HepG2 (cell line): Measurements from ENCODE around the gene AARS2. TPM values are rescaled to one million over a fixed set of nuclear protein-coding genes. Genes with fewer than 3 reads are reported as not detected.

Experiments
- AGO1 ChIP-seq: fragments of 200-400 bp; formaldehyde crosslinking; IDR thresholded peaks from 2 replicates; pipeline ENCODE4 v1.6.1; 2017; ENCODE audit warnings: mild to moderate bottlenecking, low read depth, low read length, moderate library complexity; ENCODE audit not compliant: poor library complexity, severe bottlenecking
- GABPB1 ChIP-seq: IDR thresholded peaks from 2 replicates; pipeline ENCODE4 v1.6.1; 2016; ENCODE audit warnings: mild to moderate bottlenecking, missing genetic modification reagents, moderate library complexity, missing compliant biosample characterization
- GATA4 ChIP-seq: sonication (generic); IDR thresholded peaks from 2 replicates; pipeline ENCODE4 v1.6.1; 2016; ENCODE audit warnings: antibody characterized with exemption, low read depth, borderline replicate concordance
- GATAD2A ChIP-seq: IDR thresholded peaks from 2 replicates; pipeline ENCODE4 v1.6.1; 2016
- HNF4A ChIP-seq: sonication (generic); formaldehyde crosslinking; IDR thresholded peaks from 2 replicates; pipeline ENCODE4 v1.4.0; 2020; ENCODE audit warnings: missing genetic modification reagents
- ISL2 ChIP-seq: sonication (generic); formaldehyde crosslinking; IDR thresholded peaks from 2 replicates; pipeline ENCODE4 v1.5.0; 2020; ENCODE audit warnings: missing genetic modification reagents
- KDM5B ChIP-seq: sonication (generic); formaldehyde crosslinking; IDR thresholded peaks from 2 replicates; pipeline ENCODE4 v1.4.0; 2020; ENCODE audit warnings: missing genetic modification reagents, mild to moderate bottlenecking, borderline replicate concordance
- MED8 ChIP-seq: sonication (generic); formaldehyde crosslinking; IDR thresholded peaks from 2 replicates; pipeline ENCODE4 v1.8.1; 2023; ENCODE audit warnings: mild to moderate bottlenecking, missing genetic modification reagents; ENCODE audit not compliant: insufficient replicate concordance
- MEIS1 ChIP-seq: sonication (generic); formaldehyde crosslinking; IDR thresholded peaks from 2 replicates; pipeline ENCODE4 v1.9.0; 2021; ENCODE audit warnings: mild to moderate bottlenecking, missing genetic modification reagents, moderate library complexity, borderline replicate concordance
- POLR2AphosphoS2 ChIP-seq: IDR thresholded peaks from 2 replicates; pipeline ENCODE4 v1.6.1; 2011; ENCODE audit warnings: low read depth, low read length, improper control_type of control experiment
- POLR2AphosphoS5 ChIP-seq: IDR thresholded peaks from 2 replicates; pipeline ENCODE4 v1.6.1; 2012; ENCODE audit warnings: low read depth, low read length
- PTBP1 ChIP-seq: fragments of 200-400 bp; formaldehyde crosslinking; IDR thresholded peaks from 2 replicates; pipeline ENCODE4 v1.6.1; 2018; ENCODE audit warnings: low read length, low read depth; ENCODE audit not compliant: poor library complexity, severe bottlenecking
- SYNCRIP ChIP-seq: fragments of 200-400 bp; formaldehyde crosslinking; IDR thresholded peaks from 2 replicates; pipeline ENCODE4 v1.6.1; 2018; ENCODE audit warnings: mild to moderate bottlenecking, low read depth, low read length; ENCODE audit not compliant: insufficient read depth
- TMF1 ChIP-seq: sonication (generic); formaldehyde crosslinking; IDR thresholded peaks from 2 replicates; pipeline ENCODE4 v1.8.1; 2022; ENCODE audit warnings: low read depth, missing genetic modification reagents
- XRCC5 ChIP-seq: fragments of 200-400 bp; formaldehyde crosslinking; optimal IDR thresholded peaks from 2 replicates; pipeline ENCODE3; 2017; ENCODE audit warnings: mild to moderate bottlenecking, low read length
- ZBTB20 ChIP-seq: sonication (generic); formaldehyde crosslinking; IDR thresholded peaks from 2 replicates; pipeline ENCODE4 v1.8.1; 2023; ENCODE audit warnings: missing genetic modification reagents, low read depth, mild to moderate bottlenecking, borderline replicate concordance
- ZC3H13 ChIP-seq: sonication (generic); formaldehyde crosslinking; IDR thresholded peaks from 2 replicates; pipeline ENCODE4 v1.8.1; 2023; ENCODE audit warnings: mild to moderate bottlenecking, missing genetic modification reagents, moderate library complexity
- ZNF12 ChIP-seq: sonication (generic); formaldehyde crosslinking; IDR thresholded peaks from 2 replicates; pipeline ENCODE4 v1.5.0; 2020; ENCODE audit warnings: missing genetic modification reagents
- ZNF138 ChIP-seq: sonication (generic); formaldehyde crosslinking; IDR thresholded peaks from 2 replicates; pipeline ENCODE4 v1.5.0; 2020; ENCODE audit warnings: mild to moderate bottlenecking, low read depth, missing genetic modification reagents
- ZNF430 ChIP-seq: sonication (generic); formaldehyde crosslinking; IDR thresholded peaks from 2 replicates; pipeline ENCODE4 v1.9.0; 2021; ENCODE audit warnings: mild to moderate bottlenecking, missing genetic modification reagents
- ZNF503 ChIP-seq: sonication (generic); formaldehyde crosslinking; IDR thresholded peaks from 2 replicates; pipeline ENCODE4 v1.4.0; 2020; ENCODE audit warnings: missing genetic modification reagents
- ZNF615 ChIP-seq: sonication (generic); formaldehyde crosslinking; IDR thresholded peaks from 2 replicates; pipeline ENCODE4 v1.5.0; 2020; ENCODE audit warnings: mild to moderate bottlenecking, missing genetic modification reagents, borderline replicate concordance
- ZSCAN31 ChIP-seq: sonication (generic); formaldehyde crosslinking; IDR thresholded peaks from 2 replicates; pipeline ENCODE4 v1.5.0; 2020; ENCODE audit warnings: low read depth, mild to moderate bottlenecking, missing genetic modification reagents
- polyA plus RNA-seq, 8 experiments: library from polyadenylated mRNA; depleted of rRNA in 3 of 8; stranded (reverse) in 7 of 8; unstranded in 1 of 8; fragments of >200 nt; fragmentation: Illumina TruSeq in 4 of 8; extraction: Trizol in 4 of 8; gene quantifications; 2 replicates each; pipeline versions ENCODE4 v1.2.1 to v1.2.3, GENCODE V29; 2011 to 2016; ENCODE audit warnings: low read depth in 4 of 8, missing spikeins in 1 of 8, mixed read lengths in 1 of 8; ENCODE audit not compliant: insufficient read depth in 1 of 8
- total RNA-seq, 5 experiments: library from RNA; depleted of rRNA; stranded (reverse); fragments of >200 nt; fragmentation: Illumina TruSeq; extraction: Trizol; gene quantifications; 2 replicates each; pipeline ENCODE4 v1.2.3, GENCODE V29; 2016; ENCODE audit warnings: low read depth in 1 of 5
- TF ChIP-seq, protein P1 (sequence below): IDR thresholded peaks from 2 replicates; pipeline ENCODE4 v1.6.1; 2016; ENCODE audit warnings: low read depth, borderline replicate concordance
- TF ChIP-seq, protein P2 (sequence below): sonication (generic); formaldehyde crosslinking; IDR thresholded peaks from 2 replicates; pipeline ENCODE4 v1.9.0; 2022; ENCODE audit warnings: missing genetic modification reagents, mild to moderate bottlenecking, borderline replicate concordance

AARS2 gene
- total and polyA plus RNA-seq, 2 of the 13 experiments (the other 11 are each of a cell fraction or from before 2014, with no cell fraction given), result 7.5 to 24.1 TPM

GRCh38 chr6:44254191-44255104, 58.7 kb downstream of the AARS2 start (continued):
- TF ChIP-seq, protein P1, sequence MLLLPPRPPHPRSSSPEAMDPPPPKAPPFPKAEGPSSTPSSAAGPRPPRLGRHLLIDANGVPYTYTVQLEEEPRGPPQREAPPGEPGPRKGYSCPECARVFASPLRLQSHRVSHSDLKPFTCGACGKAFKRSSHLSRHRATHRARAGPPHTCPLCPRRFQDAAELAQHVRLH (CRISPR knock-in tag), result peak; percentile 34; the same call in 1 of the 2 replicates
- TF ChIP-seq ZC3H13 (CRISPR knock-in tag) (peak; percentile 54), AGO1 (peak; percentile 75), ZNF615 (CRISPR knock-in tag) (no peak), ISL2 (0 out of 2 replicates have a peak, but pooled peaks have one; percentile 14), ZNF503 (CRISPR knock-in tag) (no peak), ZNF138 (CRISPR knock-in tag) (no peak), GABPB1 (peak; percentile 27), MEIS1 (CRISPR knock-in tag) (no peak), GATA4 (peak; percentile 21; the same call in 1 of the 2 replicates), HNF4A (CRISPR knock-in tag) (no peak), TMF1 (CRISPR knock-in tag) (peak; percentile 53; the same call in 1 of the 2 replicates), KDM5B (peak; percentile 28; the same call in 1 of the 2 replicates), XRCC5 (peak; percentile 33), ZNF12 (CRISPR knock-in tag) (no peak), ZSCAN31 (CRISPR knock-in tag) (0 out of 2 replicates have a peak, but pooled peaks have one; percentile 13), ZBTB20 (CRISPR knock-in tag) (no peak), ZNF430 (peak; percentile 29; the same call in 1 of the 2 replicates), GATAD2A (CRISPR knock-in tag) (0 out of 2 replicates have a peak, but pooled peaks have one; percentile 10), PTBP1 (no peak), MED8 (CRISPR knock-in tag) (peak; percentile 41), POLR2AphosphoS5 (peak; percentile 61), SYNCRIP (no peak), POLR2AphosphoS2 (peak; percentile 94)
- TF ChIP-seq, protein P2, sequence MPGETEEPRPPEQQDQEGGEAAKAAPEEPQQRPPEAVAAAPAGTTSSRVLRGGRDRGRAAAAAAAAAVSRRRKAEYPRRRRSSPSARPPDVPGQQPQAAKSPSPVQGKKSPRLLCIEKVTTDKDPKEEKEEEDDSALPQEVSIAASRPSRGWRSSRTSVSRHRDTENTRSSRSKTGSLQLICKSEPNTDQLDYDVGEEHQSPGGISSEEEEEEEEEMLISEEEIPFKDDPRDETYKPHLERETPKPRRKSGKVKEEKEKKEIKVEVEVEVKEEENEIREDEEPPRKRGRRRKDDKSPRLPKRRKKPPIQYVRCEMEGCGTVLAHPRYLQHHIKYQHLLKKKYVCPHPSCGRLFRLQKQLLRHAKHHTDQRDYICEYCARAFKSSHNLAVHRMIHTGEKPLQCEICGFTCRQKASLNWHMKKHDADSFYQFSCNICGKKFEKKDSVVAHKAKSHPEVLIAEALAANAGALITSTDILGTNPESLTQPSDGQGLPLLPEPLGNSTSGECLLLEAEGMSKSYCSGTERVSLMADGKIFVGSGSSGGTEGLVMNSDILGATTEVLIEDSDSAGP (CRISPR knock-in tag), result peak; percentile 75; the same call in 1 of the 2 replicates
